ENCODE results near the gene ST3GAL5.
"Not testable (repeated sequence)": the region's sequence is repeated elsewhere in the genome, so short reads cannot be mapped to it uniquely, and the experiment has no call there.

Gene ST3GAL5

GRCh38 chr2:85847051-85847588, 41.7 kb downstream of the ST3GAL5 start:
- peaks cover 38% of the 10 kb centered on the region for H3K4me1 Mint-ChIP-seq
- H3K27me3 Mint-ChIP-seq = no peaks in the 10 kb centered on the region
- peak; percentile 76 for ATAC-seq
- peaks cover 66% of the 10 kb centered on the region for H3K36me3 Mint-ChIP-seq
- H3K9me3 Mint-ChIP-seq = peaks cover 2% of the 10 kb centered on the region
- H3K4me3 Mint-ChIP-seq = no peak overlapping the region
- H3K27ac Mint-ChIP-seq = peak overlapping the region; percentile 77

GRCh38 chr2:85846411-85846810, 42.4 kb downstream of the ST3GAL5 start:
- Mint-ChIP-seq H3K4me1 (peaks cover 38% of the 10 kb centered on the region), H3K9me3 (peaks cover 5% of the 10 kb centered on the region), H3K36me3 (peaks cover 69% of the 10 kb centered on the region), H3K4me3 (no peak overlapping the region), H3K27ac (peak overlapping the region; percentile 77), H3K27me3 (no peaks in the 10 kb centered on the region)
- ATAC-seq = no peak

GRCh38 chr2:85844486-85844885, 44.3 kb downstream of the ST3GAL5 start:
- H3K9me3 Mint-ChIP-seq = peaks cover 5% of the 10 kb centered on the region
- peaks cover 71% of the 10 kb centered on the region for H3K36me3 Mint-ChIP-seq
- H3K4me3 Mint-ChIP-seq = no peak overlapping the region
- H3K4me1 Mint-ChIP-seq = peaks cover 35% of the 10 kb centered on the region
- H3K27ac Mint-ChIP-seq = no peak overlapping the region
- H3K27me3 Mint-ChIP-seq = no peaks in the 10 kb centered on the region
- no peak for ATAC-seq

- peaks cover 39% of the 10 kb centered on the region for H3K4me1 Mint-ChIP-seq
- peaks cover 72% of the 10 kb centered on the region for H3K36me3 Mint-ChIP-seq
- H3K9me3 Mint-ChIP-seq = peaks cover 5% of the 10 kb centered on the region
- H3K4me3 Mint-ChIP-seq = no peak overlapping the region
- no peak overlapping the region for H3K27ac Mint-ChIP-seq
- no peaks in the 10 kb centered on the region for H3K27me3 Mint-ChIP-seq
- no peak for ATAC-seq
These were observed 45.2 kb downstream of the ST3GAL5 start for GRCh38 chr2:85843543-85843942.

GRCh38 chr2:85840091-85840490, 48.7 kb downstream of the ST3GAL5 start:
- peak overlapping the region; percentile 38 for H3K27ac Mint-ChIP-seq
- ATAC-seq = peak; percentile 89
- H3K9me3 Mint-ChIP-seq = peaks cover 5% of the 10 kb centered on the region
- no peak overlapping the region for H3K4me3 Mint-ChIP-seq
- no peaks in the 10 kb centered on the region for H3K27me3 Mint-ChIP-seq
- H3K36me3 Mint-ChIP-seq = peaks cover 70% of the 10 kb centered on the region
- peaks cover 28% of the 10 kb centered on the region for H3K4me1 Mint-ChIP-seq

- peaks cover 63% of the 10 kb centered on the region for H3K36me3 Mint-ChIP-seq
- H3K4me3 Mint-ChIP-seq = no peak overlapping the region
These were observed 49.3 kb downstream of the ST3GAL5 start for GRCh38 chr2:85839461-85839860.

GRCh38 chr2:85838641-85839040, 50.1 kb downstream of the ST3GAL5 start:
- ATAC-seq = no peak
- Mint-ChIP-seq H3K27me3 (no peaks in the 10 kb centered on the region), H3K9me3 (peaks cover 8% of the 10 kb centered on the region), H3K36me3 (peaks cover 55% of the 10 kb centered on the region), H3K4me3 (no peak overlapping the region), H3K4me1 (peaks cover 28% of the 10 kb centered on the region), H3K27ac (peak overlapping the region; percentile 38)

More at GRCh38 chr2:85839461-85839860, 49.3 kb downstream of the ST3GAL5 start:
- Mint-ChIP-seq H3K27ac (peak overlapping the region; percentile 38), H3K4me1 (peaks cover 28% of the 10 kb centered on the region), H3K9me3 (peaks cover 8% of the 10 kb centered on the region), H3K27me3 (no peaks in the 10 kb centered on the region)
- no peak for ATAC-seq

- peaks cover 6% of the 10 kb centered on the region for H3K9me3 Mint-ChIP-seq
- H3K27me3 Mint-ChIP-seq = no peaks in the 10 kb centered on the region
- peak overlapping the region; percentile 38 for H3K27ac Mint-ChIP-seq
- ATAC-seq = no peak
- no peak overlapping the region for H3K4me3 Mint-ChIP-seq
- peaks cover 50% of the 10 kb centered on the region for H3K36me3 Mint-ChIP-seq
- peaks cover 28% of the 10 kb centered on the region for H3K4me1 Mint-ChIP-seq
These were observed 50.6 kb downstream of the ST3GAL5 start for GRCh38 chr2:85838181-85838580.

GRCh38 chr2:85834466-85834865, 54.3 kb downstream of the ST3GAL5 start:
- H3K4me1 Mint-ChIP-seq = peaks cover 27% of the 10 kb centered on the region
- ATAC-seq = no peak

GRCh38 chr2:85831735-85832134, 57.1 kb downstream of the ST3GAL5 start:
- Mint-ChIP-seq H3K4me3 (no peak overlapping the region), H3K27me3 (no peaks in the 10 kb centered on the region), H3K9me3 (peaks cover 3% of the 10 kb centered on the region), H3K4me1 (peaks cover 35% of the 10 kb centered on the region), H3K27ac (no peak overlapping the region), H3K36me3 (peaks cover 13% of the 10 kb centered on the region)
- no peak for ATAC-seq

More at GRCh38 chr2:85834466-85834865, 54.3 kb downstream of the ST3GAL5 start:
- Mint-ChIP-seq H3K36me3 (peaks cover 31% of the 10 kb centered on the region), H3K27me3 (no peaks in the 10 kb centered on the region), H3K27ac (no peak overlapping the region), H3K9me3 (peaks cover 3% of the 10 kb centered on the region), H3K4me3 (no peak overlapping the region)

- peaks cover 5% of the 10 kb centered on the region for H3K36me3 Mint-ChIP-seq
- no peak overlapping the region for H3K27ac Mint-ChIP-seq
- H3K27me3 Mint-ChIP-seq = no peaks in the 10 kb centered on the region
- peaks cover 35% of the 10 kb centered on the region for H3K4me1 Mint-ChIP-seq
- H3K9me3 Mint-ChIP-seq = peaks cover 3% of the 10 kb centered on the region
- no peak for ATAC-seq
- H3K4me3 Mint-ChIP-seq = no peak overlapping the region
These were observed 58.1 kb downstream of the ST3GAL5 start for GRCh38 chr2:85830645-85831044.

GRCh38 chr2:85829394-85829793, 59.4 kb downstream of the ST3GAL5 start:
- not testable (repeated sequence) for H3K27me3 Mint-ChIP-seq, H3K36me3 Mint-ChIP-seq, H3K9me3 Mint-ChIP-seq, H3K27ac Mint-ChIP-seq, ATAC-seq, H3K4me3 Mint-ChIP-seq
- peaks cover 35% of the 10 kb centered on the region for H3K4me1 Mint-ChIP-seq

GRCh38 chr2:85828725-85829124, 60.1 kb downstream of the ST3GAL5 start:
- Mint-ChIP-seq H3K27me3 (no peaks in the 10 kb centered on the region), H3K9me3 (no peaks in the 10 kb centered on the region), H3K27ac (no peak overlapping the region), H3K4me1 (peaks cover 35% of the 10 kb centered on the region), H3K4me3 (no peak overlapping the region), H3K36me3 (no peaks in the 10 kb centered on the region)
- no peak for ATAC-seq

- Mint-ChIP-seq H3K9me3 (no peaks in the 10 kb centered on the region), H3K4me3 (peak overlapping the region; percentile 48), H3K27ac (peak overlapping the region; percentile 75), H3K36me3 (no peaks in the 10 kb centered on the region), H3K27me3 (no peaks in the 10 kb centered on the region), H3K4me1 (peaks cover 35% of the 10 kb centered on the region)
- ATAC-seq = no peak
These were observed 60.8 kb downstream of the ST3GAL5 start for GRCh38 chr2:85827879-85828569.

- no peaks in the 10 kb centered on the region for H3K27me3 Mint-ChIP-seq
- H3K36me3 Mint-ChIP-seq = no peaks in the 10 kb centered on the region
- peak overlapping the region; percentile 48 for H3K4me3 Mint-ChIP-seq
- ATAC-seq = peak; percentile 96
- H3K27ac Mint-ChIP-seq = peak overlapping the region; percentile 75
- peaks cover 35% of the 10 kb centered on the region for H3K4me1 Mint-ChIP-seq
- H3K9me3 Mint-ChIP-seq = no peaks in the 10 kb centered on the region
These were observed 61.6 kb downstream of the ST3GAL5 start for GRCh38 chr2:85826990-85827878.
